ENCODE results near the gene NRXN2.

NRXN2 gene

GRCh38 chr11:64758330-64759079 lies 35.5 kb upstream of the NRXN2 start:
- no peak for DNase-seq

- DNase-seq, result no peak
These were observed 34.7 kb upstream of the NRXN2 start for GRCh38 chr11:64757549-64758329.

- no peak for DNase-seq
These were observed 32.8 kb upstream of the NRXN2 start for GRCh38 chr11:64755681-64756361.

- DNase-seq, result no peak
These were observed 32.1 kb upstream of the NRXN2 start for GRCh38 chr11:64754919-64755662.

GRCh38 chr11:64754124-64754918 lies 31.3 kb upstream of the NRXN2 start:
- DNase-seq, result no peak

- no peak for DNase-seq
These were observed 30.6 kb upstream of the NRXN2 start for GRCh38 chr11:64753380-64754123.

- no peak for DNase-seq
These were observed 30.0 kb upstream of the NRXN2 start for GRCh38 chr11:64753019-64753379.

GRCh38 chr11:64752175-64752970 lies 29.4 kb upstream of the NRXN2 start:
- DNase-seq, result no peak

- DNase-seq, result no peak
These were observed 28.6 kb upstream of the NRXN2 start for GRCh38 chr11:64751580-64751979.

- no peak for DNase-seq
These were observed 28.1 kb upstream of the NRXN2 start for GRCh38 chr11:64751136-64751535.

GRCh38 chr11:64750361-64751054 lies 27.5 kb upstream of the NRXN2 start:
- no peak for DNase-seq

GRCh38 chr11:64747961-64748665 lies 25.1 kb upstream of the NRXN2 start:
- DNase-seq, result no peak

GRCh38 chr11:64746486-64746885 lies 23.5 kb upstream of the NRXN2 start:
- DNase-seq, result no peak

GRCh38 chr11:64745521-64746328 lies 22.7 kb upstream of the NRXN2 start:
- no peak for DNase-seq

GRCh38 chr11:64745189-64745520 lies 22.2 kb upstream of the NRXN2 start:
- no peak for DNase-seq

GRCh38 chr11:64744544-64745188 lies 21.7 kb upstream of the NRXN2 start:
- DNase-seq, result no peak

- DNase-seq, result no peak
These were observed 20.9 kb upstream of the NRXN2 start, which contains the start of gene RASGRP2 for GRCh38 chr11:64743591-64744543. Gene RASGRP2, minus strand, starts transcription at chr11:64744142. Its CDS starts 1,276 bp downstream, at chr11:64742866.
